ENCODE measurements around the gene TNFRSF11A.

TNFRSF11A gene

GRCh38 chr18:62326646-62327348, 1.7 kb downstream of the TNFRSF11A start:
- peaks cover 39% of the 10 kb centered on the region for H3K4me1 ChIP-seq (ENCODE audit: insufficient read depth, low read length)
- no peak overlapping the region; the same call in 1 of the 2 replicates for H3K27ac ChIP-seq (ENCODE audit: low read depth, low read length)
- H3K36me3 ChIP-seq (ENCODE audit: insufficient read depth, low read length): no peaks in the 10 kb centered on the region
- H3K27me3 ChIP-seq (ENCODE audit: insufficient read depth, low read length): peaks cover 64% of the 10 kb centered on the region
- peak overlapping the region; percentile 75 for H3K4me3 ChIP-seq (ENCODE audit: low read length)
- 76% methylated on average over 10 of the region's 12 CpGs for WGBS
- no peak overlapping the region for H3K9ac ChIP-seq (ENCODE audit: low read depth, low read length)
- no peaks in the 10 kb centered on the region for H3K9me3 ChIP-seq (ENCODE audit: insufficient read depth, low read depth, low read length)

GRCh38 chr18:62327977-62328376, 2.9 kb downstream of the TNFRSF11A start:
- H3K4me1 ChIP-seq (ENCODE audit: insufficient read depth, low read length): peaks cover 27% of the 10 kb centered on the region

GRCh38 chr18:62328586-62329525, 3.7 kb downstream of the TNFRSF11A start:
- Histone ChIP-seq H3K27me3 (ENCODE audit: insufficient read depth, low read length) (peaks cover 44% of the 10 kb centered on the region), H3K4me1 (ENCODE audit: insufficient read depth, low read length) (peaks cover 23% of the 10 kb centered on the region), H3K36me3 (ENCODE audit: insufficient read depth, low read length) (no peaks in the 10 kb centered on the region), H3K9ac (ENCODE audit: low read depth, low read length) (no peak overlapping the region), H3K27ac (ENCODE audit: low read depth, low read length) (no peak overlapping the region), H3K9me3 (ENCODE audit: insufficient read depth, low read depth, low read length) (no peaks in the 10 kb centered on the region), H3K4me3 (ENCODE audit: low read length) (no peak overlapping the region)
- WGBS: 95% methylated on average over 5 of the region's 6 CpGs

More at GRCh38 chr18:62327977-62328376, 2.9 kb downstream of the TNFRSF11A start:
- Histone ChIP-seq H3K9ac (ENCODE audit: low read depth, low read length) (no peak overlapping the region), H3K9me3 (ENCODE audit: insufficient read depth, low read depth, low read length) (no peaks in the 10 kb centered on the region), H3K4me3 (ENCODE audit: low read length) (no peak overlapping the region), H3K27me3 (ENCODE audit: insufficient read depth, low read length) (peaks cover 52% of the 10 kb centered on the region), H3K27ac (ENCODE audit: low read depth, low read length) (no peak overlapping the region), H3K36me3 (ENCODE audit: insufficient read depth, low read length) (no peaks in the 10 kb centered on the region)
- WGBS: 82% methylated on average over 7 of the region's 7 CpGs

GRCh38 chr18:62329691-62330454, 4.8 kb downstream of the TNFRSF11A start:
- WGBS: 73% methylated on average over 15 of the region's 15 CpGs
- Histone ChIP-seq H3K36me3 (ENCODE audit: insufficient read depth, low read length) (no peaks in the 10 kb centered on the region), H3K9ac (ENCODE audit: low read depth, low read length) (no peak overlapping the region), H3K4me3 (ENCODE audit: low read length) (no peak overlapping the region), H3K27me3 (ENCODE audit: insufficient read depth, low read length) (peaks cover 34% of the 10 kb centered on the region), H3K4me1 (ENCODE audit: insufficient read depth, low read length) (peaks cover 15% of the 10 kb centered on the region), H3K27ac (ENCODE audit: low read depth, low read length) (no peak overlapping the region), H3K9me3 (ENCODE audit: insufficient read depth, low read depth, low read length) (no peaks in the 10 kb centered on the region)

- H3K27me3 ChIP-seq (ENCODE audit: insufficient read depth, low read length): peaks cover 28% of the 10 kb centered on the region
- 90% methylated on average over 7 of the region's 7 CpGs for WGBS
- peaks cover 15% of the 10 kb centered on the region for H3K4me1 ChIP-seq (ENCODE audit: insufficient read depth, low read length)
These were observed 5.5 kb downstream of the TNFRSF11A start for GRCh38 chr18:62330650-62331049.

GRCh38 chr18:62331581-62332356, 6.7 kb downstream of the TNFRSF11A start:
- 96% methylated on average over 8 of the region's 8 CpGs for WGBS
- Histone ChIP-seq H3K9ac (ENCODE audit: low read depth, low read length) (no peak overlapping the region), H3K4me3 (ENCODE audit: low read length) (no peak overlapping the region), H3K36me3 (ENCODE audit: insufficient read depth, low read length) (no peaks in the 10 kb centered on the region), H3K27me3 (ENCODE audit: insufficient read depth, low read length) (peaks cover 17% of the 10 kb centered on the region), H3K27ac (ENCODE audit: low read depth, low read length) (no peak overlapping the region), H3K9me3 (ENCODE audit: insufficient read depth, low read depth, low read length) (no peaks in the 10 kb centered on the region), H3K4me1 (ENCODE audit: insufficient read depth, low read length) (peaks cover 14% of the 10 kb centered on the region)

More at GRCh38 chr18:62330650-62331049, 5.5 kb downstream of the TNFRSF11A start:
- no peak overlapping the region for H3K9ac ChIP-seq (ENCODE audit: low read depth, low read length)
- no peaks in the 10 kb centered on the region for H3K9me3 ChIP-seq (ENCODE audit: insufficient read depth, low read depth, low read length)
- H3K27ac ChIP-seq (ENCODE audit: low read depth, low read length): no peak overlapping the region
- H3K36me3 ChIP-seq (ENCODE audit: insufficient read depth, low read length): no peaks in the 10 kb centered on the region
- H3K4me3 ChIP-seq (ENCODE audit: low read length): no peak overlapping the region

GRCh38 chr18:62332431-62332830, 7.3 kb downstream of the TNFRSF11A start:
- Histone ChIP-seq H3K4me1 (ENCODE audit: insufficient read depth, low read length) (peaks cover 14% of the 10 kb centered on the region), H3K4me3 (ENCODE audit: low read length) (no peak overlapping the region), H3K27ac (ENCODE audit: low read depth, low read length) (no peak overlapping the region), H3K9me3 (ENCODE audit: insufficient read depth, low read depth, low read length) (no peaks in the 10 kb centered on the region), H3K27me3 (ENCODE audit: insufficient read depth, low read length) (peaks cover 10% of the 10 kb centered on the region), H3K9ac (ENCODE audit: low read depth, low read length) (no peak overlapping the region), H3K36me3 (ENCODE audit: insufficient read depth, low read length) (no peaks in the 10 kb centered on the region)
- 93% methylated on average over 3 of the region's 3 CpGs for WGBS

- Histone ChIP-seq H3K27me3 (ENCODE audit: insufficient read depth, low read length) (peaks cover 3% of the 10 kb centered on the region), H3K9me3 (ENCODE audit: insufficient read depth, low read depth, low read length) (no peaks in the 10 kb centered on the region), H3K4me1 (ENCODE audit: insufficient read depth, low read length) (peaks cover 14% of the 10 kb centered on the region), H3K4me3 (ENCODE audit: low read length) (no peak overlapping the region), H3K36me3 (ENCODE audit: insufficient read depth, low read length) (no peaks in the 10 kb centered on the region), H3K27ac (ENCODE audit: low read depth, low read length) (no peak overlapping the region), H3K9ac (ENCODE audit: low read depth, low read length) (no peak overlapping the region)
- WGBS: 93% methylated on average over 13 of the region's 13 CpGs
These were observed 8.0 kb downstream of the TNFRSF11A start for GRCh38 chr18:62332964-62333695.

- Histone ChIP-seq H3K9me3 (ENCODE audit: insufficient read depth, low read depth, low read length) (no peaks in the 10 kb centered on the region), H3K27ac (ENCODE audit: low read depth, low read length) (no peak overlapping the region), H3K4me1 (ENCODE audit: insufficient read depth, low read length) (peaks cover 22% of the 10 kb centered on the region), H3K9ac (ENCODE audit: low read depth, low read length) (no peak overlapping the region), H3K36me3 (ENCODE audit: insufficient read depth, low read length) (no peaks in the 10 kb centered on the region), H3K4me3 (ENCODE audit: low read length) (no peak overlapping the region), H3K27me3 (ENCODE audit: insufficient read depth, low read length) (no peaks in the 10 kb centered on the region; the same call in 1 of the 2 replicates)
- WGBS: 98% methylated on average over 6 of the region's 8 CpGs
These were observed 9.0 kb downstream of the TNFRSF11A start for GRCh38 chr18:62334120-62334519.

- H3K27me3 ChIP-seq (ENCODE audit: insufficient read depth, low read length): no peaks in the 10 kb centered on the region
- H3K4me1 ChIP-seq (ENCODE audit: insufficient read depth, low read length): peaks cover 20% of the 10 kb centered on the region
- no peak overlapping the region for H3K27ac ChIP-seq (ENCODE audit: low read depth, low read length)
- 92% methylated on average over 5 of the region's 5 CpGs for WGBS
- H3K9me3 ChIP-seq (ENCODE audit: insufficient read depth, low read depth, low read length): no peaks in the 10 kb centered on the region
- no peak overlapping the region for H3K4me3 ChIP-seq (ENCODE audit: low read length)
- H3K36me3 ChIP-seq (ENCODE audit: insufficient read depth, low read length): no peaks in the 10 kb centered on the region
- H3K9ac ChIP-seq (ENCODE audit: low read depth, low read length): no peak overlapping the region
These were observed 10.4 kb downstream of the TNFRSF11A start for GRCh38 chr18:62335494-62335893.

Data from HUES64 (cell line).